K562 (cell line): ENCODE data around the gene RMI1. TPM values are rescaled to one million over a fixed set of nuclear protein-coding genes. Genes with fewer than 3 reads are reported as not detected.
A peak's percentile ranks its signal among the peaks of the same experiment; 100 is the strongest.

Experiments used
- ATAC-seq: fragments of 200-7000 bp; cut with Tn5 transposase; 3 replicates; pipeline ENCODE4 v1.9.1; 2020; ENCODE audit warnings: moderate library complexity
- BruUV-seq: library from RNA; stranded (reverse); fragments of 400-500 nt; replicated peaks from 2 replicates; lab custom pipeline; 2021; lab: Mats Ljungman, UMichigan
- CTCF ChIA-PET: fragments of 300-600 bp; formaldehyde crosslinking; extraction: SDS; loops from one replicate; lab custom pipeline; 2021; ENCODE audit warnings: low intra/inter-chr PET ratio; lab: Yijun Ruan, JAX
- POLR2A ChIA-PET: fragments of 300-600, 350-650 bp; sonication (Branson Sonifier 250); formaldehyde crosslinking; extraction: SDS; loops from one replicate; lab custom pipeline; 2021; ENCODE audit warnings: antibody characterized with exemption, inconsistent platforms; lab: Yijun Ruan, JAX
- DNase-seq, 4 experiments: peaks; one replicate each; pipeline versions ENCODE4 v3.0.0 to v3.0.0-alpha.2; 2011 to 2018; ENCODE audit warnings: low spot score in 3 of 4, mixed read lengths in 3 of 4; ENCODE audit errors: extremely low read depth in 1 of 4
- FAIRE-seq: peaks from 2 replicates; lab custom pipeline; 2011; peaks lifted over from hg19 to GRCh38; lab: Jason Lieb, UNC
- H2AFZ ChIP-seq: 2 replicates; pipeline ENCODE4 v1.6.0; 2011; ENCODE audit warnings: low read depth, low read length, control low read depth, inconsistent platforms
- H3K27ac ChIP-seq: fragments of 200-600 bp; 3 replicates; pipeline ENCODE4 v1.8.0; 2011; ENCODE audit warnings: low read depth, mild to moderate bottlenecking, control low read depth, inconsistent platforms, low read length, moderate library complexity, mixed read lengths; ENCODE audit errors: extremely low read depth
- H3K27me3 ChIP-seq, 2 experiments: fragments of 300-600 bp in 1 of 2; 2 replicates in 1 of 2; 3 replicates in 1 of 2; pipeline versions ENCODE4 v1.6.0 to v1.8.0; 2011; ENCODE audit warnings: inconsistent platforms in 2 of 2, low read length in 2 of 2, mild to moderate bottlenecking in 1 of 2, mixed read lengths in 1 of 2, moderate library complexity in 1 of 2; ENCODE audit not compliant: control insufficient read depth in 2 of 2, insufficient read depth in 2 of 2
- H3K36me3 ChIP-seq: fragments of 300-600 bp; 3 replicates; pipeline ENCODE4 v1.8.0; 2011; ENCODE audit warnings: mild to moderate bottlenecking, low read length, inconsistent platforms; ENCODE audit not compliant: control insufficient read depth, insufficient read depth
- H3K4me1 ChIP-seq, 2 experiments: fragments of 200-600 bp in 1 of 2; replicated peaks in 1 of 2; 2 replicates in 1 of 2; 3 replicates in 1 of 2; pipeline versions ENCODE4 v1.5.1 to v1.8.0; 2011; ENCODE audit warnings: inconsistent platforms in 2 of 2, low read length in 2 of 2, mild to moderate bottlenecking in 1 of 2, mixed read lengths in 1 of 2, moderate library complexity in 1 of 2; ENCODE audit not compliant: control insufficient read depth in 2 of 2, insufficient read depth in 2 of 2
- H3K4me2 ChIP-seq: 2 replicates; pipeline ENCODE4 v1.6.1; 2011; ENCODE audit warnings: low read length, control low read depth, inconsistent platforms, mixed read lengths; ENCODE audit not compliant: insufficient read depth
- H3K4me3 ChIP-seq: fragments of 200-600 bp; sonication (generic), shearing (Covaris generic); 2 replicates; pipeline ENCODE4 v1.5.1; 2016; ENCODE audit warnings: control low read depth, inconsistent platforms
- H3K79me2 ChIP-seq: fragments of 200-600 bp; 3 replicates; pipeline ENCODE4 v1.8.0; 2011; ENCODE audit warnings: low read length, inconsistent platforms; ENCODE audit not compliant: control insufficient read depth, insufficient read depth
- H3K9ac ChIP-seq, 2 experiments: 2 replicates each; pipeline versions ENCODE4 v1.6.0 to v1.6.1; 2011; ENCODE audit warnings: low read depth in 2 of 2, low read length in 2 of 2, control low read depth in 1 of 2, inconsistent platforms in 1 of 2, mild to moderate bottlenecking in 1 of 2, mixed read lengths in 1 of 2; ENCODE audit not compliant: insufficient read depth in 1 of 2
- H3K9me1 ChIP-seq: one replicate; pipeline ENCODE4 v1.6.0; 2011; ENCODE audit warnings: inconsistent platforms, mild to moderate bottlenecking, low read length, moderate library complexity; ENCODE audit not compliant: control insufficient read depth, insufficient read depth
- H3K9me3 ChIP-seq: replicated peaks from 2 replicates; pipeline ENCODE4 v1.5.1; 2011; ENCODE audit warnings: low read depth, low read length, inconsistent platforms; ENCODE audit not compliant: control insufficient read depth, insufficient read depth
- H4K20me1 ChIP-seq: replicated peaks from 2 replicates; pipeline ENCODE4 v1.6.1; 2011; ENCODE audit warnings: low read length, inconsistent platforms, mixed read lengths; ENCODE audit not compliant: control insufficient read depth, insufficient read depth
- E2F6 ChIP-seq, 2 experiments: IDR thresholded peaks; 2 replicates each; pipeline ENCODE4 v1.6.1; 2011; ENCODE audit warnings: borderline replicate concordance in 1 of 2, control low read depth in 1 of 2, low read depth in 1 of 2, low read length in 1 of 2, mild to moderate bottlenecking in 1 of 2, mixed read lengths in 1 of 2, moderate library complexity in 1 of 2; ENCODE audit not compliant: insufficient read depth in 1 of 2, insufficient read length in 1 of 2, poor library complexity in 1 of 2, severe bottlenecking in 1 of 2; ENCODE audit errors: extremely low read depth in 1 of 2
- FOSL1 ChIP-seq: fragments of 200-800 bp; sonication (Bioruptor generic); conservative IDR thresholded peaks from 2 replicates; pipeline ENCODE4 v1.6.1; 2016; ENCODE audit warnings: missing genetic modification characterization, missing compliant biosample characterization
- IRF2 ChIP-seq: sonication (generic); formaldehyde crosslinking; IDR thresholded peaks from 2 replicates; pipeline ENCODE4 v1.8.1; 2022; ENCODE audit warnings: mild to moderate bottlenecking, missing genetic modification reagents
- JUND ChIP-seq, 2 experiments: IDR thresholded peaks; 2 replicates in 1 of 2; 3 replicates in 1 of 2; pipeline ENCODE4 v1.6.1; 2011; ENCODE audit warnings: borderline replicate concordance in 2 of 2, low read depth in 2 of 2, low read length in 2 of 2, improper control_type of control experiment in 1 of 2, missing biosample characterization in 1 of 2, missing genetic modification characterization in 1 of 2, missing genetic modification reagents in 1 of 2
- KLF6 ChIP-seq: fragments of 250-450 bp; sonication (Bioruptor Pico); IDR thresholded peaks from 2 replicates; pipeline ENCODE4 v1.4.0; 2020; ENCODE audit warnings: mild to moderate bottlenecking, moderate library complexity, borderline replicate concordance
- MEF2A ChIP-seq: IDR thresholded peaks from 2 replicates; pipeline ENCODE4 v1.6.1; 2011; ENCODE audit warnings: low read depth, mild to moderate bottlenecking, low read length, moderate library complexity; ENCODE audit not compliant: control insufficient read depth
- MTA3 ChIP-seq: fragments of 450-650 bp; formaldehyde crosslinking; IDR thresholded peaks from 2 replicates; pipeline ENCODE4 v1.6.1; 2017; ENCODE audit warnings: mild to moderate bottlenecking, borderline replicate concordance
- PHF20 ChIP-seq: fragments of 450-650 bp; IDR thresholded peaks from 2 replicates; pipeline ENCODE4 v1.6.1; 2018; ENCODE audit not compliant: partially characterized antibody
- PTRF ChIP-seq: fragments of 450-650 bp; IDR thresholded peaks from 2 replicates; pipeline ENCODE4 v1.6.1; 2016; ENCODE audit warnings: mild to moderate bottlenecking, missing genetic modification characterization, missing compliant biosample characterization
- TEAD2 ChIP-seq: fragments of 450-650 bp; IDR thresholded peaks from 2 replicates; pipeline ENCODE4 v1.6.1; 2016; ENCODE audit warnings: missing genetic modification characterization, control low read depth, missing compliant biosample characterization
- ZNF121 ChIP-seq: sonication (generic); formaldehyde crosslinking; conservative IDR thresholded peaks from 2 replicates; pipeline ENCODE4 v1.8.0; 2022; ENCODE audit warnings: missing genetic modification reagents
- WGBS: fragments of 100-300 bp; shearing (Covaris generic); methylation state at CpG from one replicate; pipeline ENCODE4 v1.1.6; 2016; ENCODE audit warnings: low coverage, mixed read lengths; ENCODE audit not compliant: insufficient coverage; ENCODE audit errors: missing lambda C conversion rate; 5-methylcytosine and 5-hydroxymethylcytosine counted together
- in situ Hi-C: fragments of 300-500 bp; cut with MboI; formaldehyde crosslinking; loops from 4 replicates; pipeline ENCODE4 v1.15.0; 2018; ENCODE audit warnings: inconsistent platforms, mixed read lengths
- intact Hi-C: fragments of 100-400 bp; cut with micrococcal nuclease; formaldehyde crosslinking; loops from 2 replicates; pipeline ENCODE4 v1.14.2; 2022
- polyA plus RNA-seq, 8 experiments: library from polyadenylated mRNA; depleted of rRNA in 4 of 8; stranded (reverse) in 5 of 8; unstranded in 3 of 8; fragments of >200 nt; fragmentation: Nextera tagmentation in 2 of 8; fragmentation: Illumina TruSeq in 1 of 8; extraction: Ambion mirVana in 2 of 8; extraction: Trizol in 1 of 8; gene quantifications; 2 replicates each; pipeline versions ENCODE4 v1.2.1 to v1.2.3, GENCODE V29; 2011 to 2014; ENCODE audit warnings: inconsistent platforms in 1 of 8, missing spikeins in 1 of 8
- total RNA-seq, 7 experiments: library from RNA; depleted of rRNA in 6 of 7; stranded (reverse); fragments of >200 nt in 6 of 7; fragmentation: Illumina TruSeq in 2 of 7; extraction: Trizol in 2 of 7; gene quantifications; 2 replicates each; pipeline versions ENCODE4 v1.2.1 to v1.2.3, GENCODE V29; 2011 to 2021; ENCODE audit warnings: low replicate concordance in 1 of 7
- TF ChIP-seq, protein P1 (sequence below): sonication (generic); formaldehyde crosslinking; IDR thresholded peaks from 2 replicates; pipeline ENCODE4 v1.8.1; 2023; ENCODE audit warnings: mild to moderate bottlenecking, missing genetic modification reagents, moderate library complexity

RMI1 gene
- total and polyA plus RNA-seq, 9 of the 15 experiments (the other 6 are each of a cell fraction or from before 2014, with no cell fraction given): 3.0 to 17.4 (median 10.6) TPM

GRCh38 chr9:83991355-83991754 is 10.8 kb downstream of the RMI1 start:
- Histone ChIP-seq H3K4me2 (no peak overlapping the region), H3K27ac (no peak overlapping the region), H4K20me1 (no peaks in the 10 kb centered on the region), H3K4me1 (peaks cover 0 to 8% of the 10 kb centered on the region in 2 experiments; a peak in 3 of 5 replicates), H3K9me3 (no peaks in the 10 kb centered on the region), H3K27me3 (no peaks in the 10 kb centered on the region), H3K4me3 (no peak overlapping the region), H3K9ac (no peak overlapping the region), H3K79me2 (peaks cover 61% of the 10 kb centered on the region), H2AFZ (no peak overlapping the region), H3K9me1 (no peaks in the 10 kb centered on the region), H3K36me3 (peaks cover 26% of the 10 kb centered on the region; the same call in 2 of the 3 replicates)
- TF ChIP-seq ZNF121 (peak; percentile 66), TEAD2 (tag) (no peak)
- CTCF ChIA-PET: interaction anchor here (1.6 kb wide), 1 partner anchor 270 kb away, joined by 3 read pairs; no protein-coding TSS in a partner anchor
- WGBS: 57% methylated on average over 1 of the region's 1 CpG
- DNase-seq (no peak), FAIRE-seq (no peak), ATAC-seq (no peak)
- in situ Hi-C loops (no loop called here), intact Hi-C loops (no loop called here)
- POLR2A ChIA-PET: no interaction called here
- BruUV-seq: no TSS peak

GRCh38 chr9:83992407-83992806 is 11.8 kb downstream of the RMI1 start:
- 0% methylated on average over 1 of the region's 1 CpG for WGBS
- FAIRE-seq: peak; percentile 78
- no peak for TF ChIP-seq MTA3
- TF ChIP-seq FOSL1 (tag): 0 out of 2 replicates have a peak, but pooled peaks have one; percentile 24
- TF ChIP-seq E2F6 (IDR thresholded peaks at IDR 0.05; ENCODE audit: borderline replicate concordance in 1 of 2, extremely low read depth in 1 of 2, insufficient read depth in 1 of 2, insufficient read length in 1 of 2, low read depth in 1 of 2, low read length in 1 of 2, poor library complexity in 1 of 2, severe bottlenecking in 1 of 2): no peak
- no peak for TF ChIP-seq PHF20
- no peak for TF ChIP-seq IRF2 (CRISPR knock-in tag)
- peak; percentile 32; the same call in 1 of the 2 replicates for TF ChIP-seq JUND (IDR thresholded peaks at IDR 0.05; ENCODE audit: borderline replicate concordance, low read depth, low read length)
- TF ChIP-seq JUND (tag; IDR thresholded peaks at IDR 0.05; ENCODE audit: borderline replicate concordance, low read depth, low read length): 0 out of 3 replicates have a peak, but pooled peaks have one; percentile 27
- no peak for TF ChIP-seq PTRF (tag)
- TF ChIP-seq, protein P1, sequence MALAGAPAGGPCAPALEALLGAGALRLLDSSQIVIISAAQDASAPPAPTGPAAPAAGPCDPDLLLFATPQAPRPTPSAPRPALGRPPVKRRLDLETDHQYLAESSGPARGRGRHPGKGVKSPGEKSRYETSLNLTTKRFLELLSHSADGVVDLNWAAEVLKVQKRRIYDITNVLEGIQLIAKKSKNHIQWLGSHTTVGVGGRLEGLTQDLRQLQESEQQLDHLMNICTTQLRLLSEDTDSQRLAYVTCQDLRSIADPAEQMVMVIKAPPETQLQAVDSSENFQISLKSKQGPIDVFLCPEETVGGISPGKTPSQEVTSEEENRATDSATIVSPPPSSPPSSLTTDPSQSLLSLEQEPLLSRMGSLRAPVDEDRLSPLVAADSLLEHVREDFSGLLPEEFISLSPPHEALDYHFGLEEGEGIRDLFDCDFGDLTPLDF (CRISPR knock-in tag): no peak
- no peak for TF ChIP-seq MEF2A
- TF ChIP-seq KLF6 (CRISPR knock-in tag): no peak

More at GRCh38 chr9:83992407-83992806, 11.8 kb downstream of the RMI1 start:
- Histone ChIP-seq H3K4me1 (peaks cover 0 to 8% of the 10 kb centered on the region in 2 experiments; a peak in 3 of 5 replicates), H3K9me1 (no peaks in the 10 kb centered on the region), H3K9ac (no peak overlapping the region), H3K4me2 (no peak overlapping the region), H3K4me3 (no peak overlapping the region), H3K79me2 (peaks cover 51% of the 10 kb centered on the region), H3K36me3 (peaks cover 27% of the 10 kb centered on the region; the same call in 2 of the 3 replicates), H3K9me3 (no peaks in the 10 kb centered on the region), H4K20me1 (no peaks in the 10 kb centered on the region), H3K27ac (peak overlapping the region; percentile 52; the same call in 2 of the 3 replicates), H3K27me3 (no peaks in the 10 kb centered on the region), H2AFZ (peak overlapping the region; percentile 51; the same call in 1 of the 2 replicates)
- intact Hi-C loops: no loop called here
- CTCF ChIA-PET: interaction anchor here (1.6 kb wide), 1 partner anchor 269 kb away, joined by 3 read pairs; no protein-coding TSS in a partner anchor
- POLR2A ChIA-PET: interaction anchor here (0.7 kb wide), 1 partner anchor 29 kb away, joined by 3 read pairs; no protein-coding TSS in a partner anchor
- ATAC-seq (peak; percentile 87), DNase-seq (peak in 2 of 4 experiments; percentile 15 to 51)
- BruUV-seq: no TSS peak
- in situ Hi-C loops: no loop called here
